ENCODE data around the gene THAP4.

Gene THAP4

GRCh38 chr2:241555711-241556110, 81.2 kb downstream of the THAP4 start:
- TF ChIP-seq CTCF (IDR thresholded peaks at IDR 0.05; ENCODE audit: control insufficient read depth, insufficient read depth, low read depth, low read length, missing control alignments) = no peak
- DNase-seq (ENCODE audit: low read depth) = no peak
- H3K4me3 ChIP-seq (ENCODE audit: control insufficient read depth, low read depth, low read length) = no peak overlapping the region

- no peak for TF ChIP-seq CTCF (IDR thresholded peaks at IDR 0.05; ENCODE audit: control insufficient read depth, insufficient read depth, low read depth, low read length, missing control alignments)
- DNase-seq (ENCODE audit: low read depth) = no peak
Observed at GRCh38 chr2:241554610-241555322, 82.2 kb downstream of the THAP4 start.

GRCh38 chr2:241553981-241554380, 83.0 kb downstream of the THAP4 start:
- DNase-seq (ENCODE audit: low read depth) = no peak
- no peak overlapping the region for H3K4me3 ChIP-seq (ENCODE audit: control insufficient read depth, low read depth, low read length)
- no peak for TF ChIP-seq CTCF (IDR thresholded peaks at IDR 0.05; ENCODE audit: control insufficient read depth, insufficient read depth, low read depth, low read length, missing control alignments)

More at GRCh38 chr2:241554610-241555322, 82.2 kb downstream of the THAP4 start:
- H3K4me3 ChIP-seq (ENCODE audit: control insufficient read depth, low read depth, low read length) = no peak overlapping the region

- no peak for DNase-seq (ENCODE audit: low read depth)
- no peak for TF ChIP-seq CTCF (IDR thresholded peaks at IDR 0.05; ENCODE audit: control insufficient read depth, insufficient read depth, low read depth, low read length, missing control alignments)
- H3K4me3 ChIP-seq (ENCODE audit: control insufficient read depth, low read depth, low read length) = no peak overlapping the region
Observed at GRCh38 chr2:241553512-241553830, 83.5 kb downstream of the THAP4 start.

GRCh38 chr2:241551998-241552737, 84.8 kb downstream of the THAP4 start:
- H3K4me3 ChIP-seq (ENCODE audit: control insufficient read depth, low read depth, low read length) = no peak overlapping the region
- DNase-seq (ENCODE audit: low read depth) = no peak

GRCh38 chr2:241551599-241551997, 85.4 kb downstream of the THAP4 start:
- TF ChIP-seq CTCF (IDR thresholded peaks at IDR 0.05; ENCODE audit: control insufficient read depth, insufficient read depth, low read depth, low read length, missing control alignments) = no peak
- DNase-seq (ENCODE audit: low read depth) = no peak
- no peak overlapping the region for H3K4me3 ChIP-seq (ENCODE audit: control insufficient read depth, low read depth, low read length)

More at GRCh38 chr2:241551998-241552737, 84.8 kb downstream of the THAP4 start:
- TF ChIP-seq CTCF (IDR thresholded peaks at IDR 0.05; ENCODE audit: control insufficient read depth, insufficient read depth, low read depth, low read length, missing control alignments) = no peak

Measured in AG09309 (cell line).